Stimulated activated CD4-positive, alpha-beta T cell treated with anti-CD3 and anti-CD28 coated beads, TNF-alpha, amount 100 ng/mL, for 1 hour (primary cell): ENCODE results near the gene TBC1D10A.
"Not testable (repeated sequence)": the region's sequence is repeated elsewhere in the genome, so short reads cannot be mapped to it uniquely, and the experiment has no call there.

Source experiments
- DNase-seq, 3 donors: peaks; one replicate each; pipeline ENCODE4 v3.0.0-alpha.2; 2020; ENCODE audit warnings: low read depth in 3 of 3, low spot score in 1 of 3

TBC1D10A gene

DNA sequence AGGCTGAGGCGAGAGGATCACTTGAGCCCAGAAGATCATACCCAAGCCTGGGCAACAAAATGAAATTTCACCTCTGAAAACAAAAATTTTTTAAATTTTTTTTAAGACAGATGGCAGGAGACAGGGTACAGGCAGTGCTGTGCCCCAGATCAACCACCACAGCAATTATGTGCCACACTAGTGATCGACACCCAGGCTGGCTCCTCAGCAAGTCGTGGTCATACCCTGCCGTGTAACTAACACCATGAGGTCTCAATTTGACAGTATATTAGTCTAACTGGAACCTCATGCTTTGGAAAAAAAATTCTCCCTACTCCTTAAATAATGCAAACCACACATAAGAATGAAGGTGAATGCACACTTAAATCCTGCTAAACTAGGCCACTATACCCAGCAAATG lies 21.7 kb upstream of the TBC1D10A start:
- no peak for DNase-seq

GRCh38 chr22:30347255-30347892 lies 20.6 kb upstream of the TBC1D10A start:
- DNase-seq = no peak

- no peak for DNase-seq
These were observed 17.9 kb upstream of the TBC1D10A start for GRCh38 chr22:30344447-30345200.

- DNase-seq = no peak
These were observed 14.4 kb upstream of the TBC1D10A start for GRCh38 chr22:30340911-30341685.

DNA sequence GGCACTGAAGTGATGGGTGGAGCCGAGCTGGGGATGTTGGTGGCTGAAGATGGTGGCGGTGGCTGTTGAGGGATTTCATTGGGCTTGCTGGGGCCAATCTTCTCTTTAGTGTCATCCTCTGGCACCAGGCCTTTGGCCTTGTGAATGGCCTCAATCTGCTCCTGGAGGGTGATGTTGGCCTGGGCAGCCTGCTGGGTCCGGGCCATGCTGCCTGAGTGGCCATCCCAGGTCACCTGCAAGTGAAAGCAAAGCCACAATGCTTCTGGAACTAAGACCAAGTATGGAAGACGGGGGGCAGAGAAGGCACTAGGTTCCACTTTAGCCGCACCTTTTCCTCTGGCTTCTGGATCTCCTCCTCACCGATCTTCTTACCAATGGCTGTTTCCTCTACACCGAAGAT lies 12.1 kb upstream of the TBC1D10A start:
- DNase-seq = no peak

- DNase-seq = not testable (repeated sequence)
These were observed 11.6 kb upstream of the TBC1D10A start for GRCh38 chr22:30338341-30338740.

DNA sequence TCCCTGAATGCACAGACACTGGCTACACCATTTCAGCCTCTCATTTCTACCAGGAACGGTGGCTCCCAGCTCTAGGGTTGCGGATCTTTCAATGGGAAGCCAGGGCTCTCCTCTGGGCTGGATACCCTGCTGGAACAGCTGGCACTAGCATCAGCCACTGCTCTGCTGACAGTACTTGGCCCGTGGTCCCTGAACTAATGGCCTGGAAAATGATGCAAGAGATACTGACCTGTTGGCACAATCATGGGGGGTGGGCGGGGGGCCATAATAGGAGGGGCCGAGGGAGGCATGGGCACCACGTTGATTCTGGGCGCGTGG lies 10.7 kb upstream of the TBC1D10A start:
- no peak for DNase-seq

- no peak for DNase-seq
These were observed 10.2 kb upstream of the TBC1D10A start for GRCh38 chr22:30336752-30337460.

GRCh38 chr22:30335236-30335635 lies 8.5 kb upstream of the TBC1D10A start:
- DNase-seq = no peak

DNA sequence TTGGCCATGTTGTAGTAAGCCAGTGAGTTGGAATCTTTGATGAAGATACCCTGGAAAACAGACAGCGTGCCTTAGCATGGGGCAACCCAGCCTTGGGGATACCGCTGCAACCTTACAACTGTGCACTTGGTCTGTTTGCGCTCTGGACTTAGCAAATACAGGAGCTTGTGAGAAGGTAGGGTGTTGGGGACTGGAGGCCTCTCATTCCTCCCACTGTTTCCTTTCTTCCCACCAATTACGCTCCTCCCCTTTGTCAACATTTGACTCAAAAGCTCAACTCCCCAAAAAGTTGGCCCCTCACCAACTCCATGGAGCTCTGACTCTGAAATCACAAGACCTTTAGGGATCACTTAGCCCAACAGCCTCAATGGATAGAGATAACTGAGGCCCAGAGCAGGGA lies 7.9 kb upstream of the TBC1D10A start:
- no peak for DNase-seq

- DNase-seq = no peak
These were observed 7.0 kb upstream of the TBC1D10A start for GRCh38 chr22:30333707-30334087.

GRCh38 chr22:30332994-30333706 lies 6.4 kb upstream of the TBC1D10A start:
- no peak for DNase-seq

DNA sequence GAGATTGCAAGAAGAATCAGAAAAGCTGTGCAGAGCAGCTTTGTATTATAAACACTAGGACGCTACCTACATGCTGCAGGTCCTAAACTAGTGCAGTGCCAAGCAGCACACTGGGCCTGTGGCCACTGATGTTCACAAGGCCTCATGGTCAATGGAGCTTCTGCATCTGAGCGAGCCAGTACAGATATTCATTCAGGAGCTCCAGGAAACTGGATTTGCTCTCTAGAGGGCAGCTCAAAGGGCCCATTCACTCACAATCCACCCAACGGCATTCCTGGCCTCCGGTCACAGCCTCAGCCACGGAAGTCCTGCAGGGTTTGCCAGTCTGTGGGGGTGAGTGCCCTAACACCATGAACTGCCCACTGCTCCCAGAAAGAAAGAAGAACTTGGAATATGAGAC lies 5.8 kb upstream of the TBC1D10A start:
- no peak for DNase-seq

- DNase-seq = no peak
These were observed 1.8 kb upstream of the TBC1D10A start for GRCh38 chr22:30328466-30329049.

DNA sequence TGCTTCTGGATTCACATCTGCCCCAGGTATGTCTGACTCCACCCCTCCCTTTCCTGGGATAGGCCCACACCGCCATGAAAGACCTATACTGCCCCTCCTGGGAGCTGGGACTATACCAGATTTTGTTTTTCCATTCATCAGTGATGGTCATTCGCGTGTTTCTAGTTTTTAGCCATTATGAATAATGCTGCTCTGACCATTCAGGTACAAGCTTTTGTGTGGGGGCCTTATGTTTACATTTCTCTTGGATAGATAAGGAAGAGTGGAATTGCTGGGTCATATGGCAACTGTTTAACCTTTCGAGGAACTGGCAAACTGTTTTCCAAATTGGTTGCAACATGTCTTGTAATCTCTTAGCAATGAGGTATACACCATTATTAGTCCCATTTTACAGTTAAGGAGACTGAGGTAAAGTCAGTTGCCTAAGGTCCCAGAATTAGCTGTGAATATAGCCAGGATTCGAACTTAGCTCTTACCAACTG lies 1.2 kb upstream of the TBC1D10A start:
- no peak for DNase-seq

DNA sequence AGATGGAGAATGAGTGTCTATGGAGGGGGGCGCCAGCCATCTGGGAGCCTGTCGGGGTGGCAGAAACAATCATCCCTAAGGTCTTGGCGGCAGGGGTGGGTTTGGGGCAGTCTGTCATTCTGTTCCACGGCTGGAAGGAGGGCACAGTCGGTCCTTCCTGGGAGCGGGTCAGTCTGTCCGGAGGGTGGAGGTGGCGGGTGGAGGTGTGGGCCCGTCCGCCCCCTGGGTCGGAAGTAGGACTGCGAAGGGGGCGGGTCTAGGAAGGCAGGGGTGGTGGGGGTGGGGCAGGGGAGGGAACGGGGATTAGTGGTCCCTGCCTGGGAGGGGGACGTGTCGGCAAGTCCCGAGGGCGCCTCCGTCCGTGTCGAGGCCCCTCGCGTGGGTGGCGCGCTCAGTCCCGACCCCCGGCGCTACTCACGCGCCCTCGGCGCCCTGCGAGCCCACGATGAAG lies 461 bp downstream of the TBC1D10A start:
- DNase-seq = no peak

GRCh38 chr22:30325724-30326254 lies 952 bp downstream of the TBC1D10A start:
- no peak for DNase-seq

- DNase-seq = no peak
These were observed 1.5 kb downstream of the TBC1D10A start for GRCh38 chr22:30325065-30325720.

DNA sequence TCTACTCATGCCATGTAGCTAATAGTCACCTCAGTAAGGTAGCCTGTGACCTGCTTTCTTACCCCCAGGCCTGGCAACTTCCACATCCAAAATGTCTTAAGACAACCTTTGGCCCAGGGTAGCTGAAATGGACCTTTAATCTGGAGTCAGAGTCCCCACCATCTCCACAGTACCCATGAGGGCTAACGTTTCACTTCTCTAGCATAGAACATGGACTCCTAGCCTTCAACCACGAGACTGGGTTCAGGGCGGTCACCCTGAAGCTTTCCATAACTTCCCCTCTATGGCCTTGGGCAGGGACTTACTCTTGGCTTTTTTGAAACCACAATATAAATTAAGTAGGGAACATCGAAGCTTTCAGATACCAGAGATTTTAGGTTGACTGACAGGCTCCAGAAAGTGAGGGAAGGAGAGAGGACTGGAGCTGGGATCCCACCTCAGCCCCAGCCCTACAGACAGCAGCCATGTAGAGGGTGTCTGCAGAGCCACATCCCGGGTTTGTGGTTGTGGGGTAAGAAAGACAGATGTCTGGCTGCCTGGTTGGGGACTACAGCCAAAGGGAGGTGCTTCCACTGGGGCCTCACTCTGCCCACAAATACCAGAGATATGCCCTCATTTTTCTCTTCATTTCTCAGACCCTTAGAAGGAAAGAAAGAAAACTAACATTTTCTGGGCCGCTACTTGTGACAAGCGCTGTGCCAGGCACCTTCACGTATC lies 2.6 kb downstream of the TBC1D10A start:
- DNase-seq = no peak
